ENCODE measurements around the gene EPHB1. TPM values are rescaled to one million over a fixed set of nuclear protein-coding genes. Genes with fewer than 3 reads are reported as not detected.

EPHB1 gene
- polyA plus RNA-seq, 1 of the 3 experiments (the other 2 are of a cell fraction): 1.2 TPM

DNA sequence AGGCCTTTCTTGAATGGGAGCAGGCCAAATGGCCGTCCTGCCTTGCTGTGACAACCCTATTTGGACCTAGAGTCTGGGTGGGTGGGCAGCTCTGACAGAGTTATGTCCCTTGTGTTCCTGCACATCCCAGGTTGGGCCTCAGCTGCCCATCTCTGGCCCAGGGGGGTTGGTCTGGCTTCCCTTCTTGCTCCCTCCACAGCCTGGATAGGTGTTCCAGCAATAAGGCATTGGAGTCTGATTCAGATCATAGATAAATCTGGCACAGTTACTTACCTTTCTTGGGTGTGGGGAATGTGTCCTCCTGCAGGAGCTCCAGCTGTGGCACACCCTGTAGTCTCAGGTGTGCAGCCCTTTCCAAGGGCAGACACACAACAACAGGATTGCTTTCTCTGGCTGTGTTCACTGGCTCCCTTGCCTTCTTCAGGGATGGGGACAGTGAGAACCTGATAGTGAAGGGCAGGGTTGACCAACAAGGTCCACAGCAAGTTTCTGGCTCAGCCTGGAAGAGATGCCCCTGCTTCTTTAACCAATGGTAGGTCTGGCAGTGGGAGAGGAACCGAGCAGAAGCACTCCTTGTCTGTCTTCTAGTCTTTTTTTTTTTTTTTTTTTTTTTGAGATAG, 177.9 kb downstream of the EPHB1 start:
- Histone ChIP-seq H3K9me3 (no peaks in the 10 kb centered on the region), H2AFZ (ENCODE audit: low read depth) (no peak overlapping the region), H3K9ac (no peak overlapping the region), H3K4me1 (ENCODE audit: control insufficient read depth in 1 of 2, insufficient read depth in 2 of 2, low read depth in 1 of 2, low read length in 1 of 2) (no peaks in the 10 kb centered on the region), H3K4me2 (no peak overlapping the region), H3K9me2 (no peaks in the 10 kb centered on the region), H3F3A (replicated peaks; ENCODE audit: insufficient read depth) (no peaks in the 10 kb centered on the region), H3K36me3 (replicated peaks in 1 of 2; ENCODE audit: control insufficient read depth in 1 of 2, insufficient read depth in 2 of 2, low read length in 1 of 2) (no peaks in the 10 kb centered on the region), H3K27me3 (ENCODE audit: insufficient read depth) (no peaks in the 10 kb centered on the region), H4K20me1 (ENCODE audit: insufficient read depth) (no peaks in the 10 kb centered on the region), H3K27ac (ENCODE audit: low read depth in 2 of 2, low read length in 1 of 2) (no peak overlapping the region), H3K4me3 (ENCODE audit: low read depth in 2 of 2, low read length in 1 of 2) (no peak overlapping the region), H3K79me2 (ENCODE audit: insufficient read depth) (no peaks in the 10 kb centered on the region)
- TF ChIP-seq RAD21 (IDR thresholded peaks at IDR 0.05; ENCODE audit: low read length) (no peak), TCF12 (IDR thresholded peaks at IDR 0.05) (no peak), TAF1 (IDR thresholded peaks at IDR 0.05; ENCODE audit: borderline replicate concordance, low read depth, low read length) (no peak), RCOR1 (IDR thresholded peaks at IDR 0.05; ENCODE audit: low read length) (no peak), FOXM1 (IDR thresholded peaks at IDR 0.05; ENCODE audit: low read depth) (no peak), GABPA (IDR thresholded peaks at IDR 0.05; ENCODE audit: low read depth) (no peak), SMC3 (IDR thresholded peaks at IDR 0.05; ENCODE audit: low read depth, low read length) (no peak), POLR2AphosphoS5 (IDR thresholded peaks at IDR 0.05; ENCODE audit: low read depth, low read length) (no peak), FOSL2 (IDR thresholded peaks at IDR 0.05; ENCODE audit: borderline replicate concordance, low read depth) (no peak), ELF1 (IDR thresholded peaks at IDR 0.05) (no peak), JUND (IDR thresholded peaks at IDR 0.05) (no peak), MXI1 (IDR thresholded peaks at IDR 0.05; ENCODE audit: low read depth, low read length) (no peak), RFX5 (IDR thresholded peaks at IDR 0.05; ENCODE audit: low read length) (no peak)
- TF ChIP-seq, protein P1, sequence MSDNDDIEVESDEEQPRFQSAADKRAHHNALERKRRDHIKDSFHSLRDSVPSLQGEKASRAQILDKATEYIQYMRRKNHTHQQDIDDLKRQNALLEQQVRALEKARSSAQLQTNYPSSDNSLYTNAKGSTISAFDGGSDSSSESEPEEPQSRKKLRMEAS (IDR thresholded peaks at IDR 0.05; ENCODE audit: low read depth): no peak
- TF ChIP-seq, protein P2, sequence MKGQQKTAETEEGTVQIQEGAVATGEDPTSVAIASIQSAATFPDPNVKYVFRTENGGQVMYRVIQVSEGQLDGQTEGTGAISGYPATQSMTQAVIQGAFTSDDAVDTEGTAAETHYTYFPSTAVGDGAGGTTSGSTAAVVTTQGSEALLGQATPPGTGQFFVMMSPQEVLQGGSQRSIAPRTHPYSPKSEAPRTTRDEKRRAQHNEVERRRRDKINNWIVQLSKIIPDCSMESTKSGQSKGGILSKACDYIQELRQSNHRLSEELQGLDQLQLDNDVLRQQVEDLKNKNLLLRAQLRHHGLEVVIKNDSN (IDR thresholded peaks at IDR 0.05; ENCODE audit: borderline replicate concordance, low read depth): no peak
- TF ChIP-seq, protein P3, sequence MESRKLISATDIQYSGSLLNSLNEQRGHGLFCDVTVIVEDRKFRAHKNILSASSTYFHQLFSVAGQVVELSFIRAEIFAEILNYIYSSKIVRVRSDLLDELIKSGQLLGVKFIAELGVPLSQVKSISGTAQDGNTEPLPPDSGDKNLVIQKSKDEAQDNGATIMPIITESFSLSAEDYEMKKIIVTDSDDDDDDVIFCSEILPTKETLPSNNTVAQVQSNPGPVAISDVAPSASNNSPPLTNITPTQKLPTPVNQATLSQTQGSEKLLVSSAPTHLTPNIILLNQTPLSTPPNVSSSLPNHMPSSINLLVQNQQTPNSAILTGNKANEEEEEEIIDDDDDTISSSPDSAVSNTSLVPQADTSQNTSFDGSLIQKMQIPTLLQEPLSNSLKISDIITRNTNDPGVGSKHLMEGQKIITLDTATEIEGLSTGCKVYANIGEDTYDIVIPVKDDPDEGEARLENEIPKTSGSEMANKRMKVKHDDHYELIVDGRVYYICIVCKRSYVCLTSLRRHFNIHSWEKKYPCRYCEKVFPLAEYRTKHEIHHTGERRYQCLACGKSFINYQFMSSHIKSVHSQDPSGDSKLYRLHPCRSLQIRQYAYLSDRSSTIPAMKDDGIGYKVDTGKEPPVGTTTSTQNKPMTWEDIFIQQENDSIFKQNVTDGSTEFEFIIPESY (IDR thresholded peaks at IDR 0.05; ENCODE audit: borderline replicate concordance, low read depth): no peak
- TF ChIP-seq, protein P4, sequence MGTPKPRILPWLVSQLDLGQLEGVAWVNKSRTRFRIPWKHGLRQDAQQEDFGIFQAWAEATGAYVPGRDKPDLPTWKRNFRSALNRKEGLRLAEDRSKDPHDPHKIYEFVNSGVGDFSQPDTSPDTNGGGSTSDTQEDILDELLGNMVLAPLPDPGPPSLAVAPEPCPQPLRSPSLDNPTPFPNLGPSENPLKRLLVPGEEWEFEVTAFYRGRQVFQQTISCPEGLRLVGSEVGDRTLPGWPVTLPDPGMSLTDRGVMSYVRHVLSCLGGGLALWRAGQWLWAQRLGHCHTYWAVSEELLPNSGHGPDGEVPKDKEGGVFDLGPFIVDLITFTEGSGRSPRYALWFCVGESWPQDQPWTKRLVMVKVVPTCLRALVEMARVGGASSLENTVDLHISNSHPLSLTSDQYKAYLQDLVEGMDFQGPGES (IDR thresholded peaks at IDR 0.05; ENCODE audit: low read depth, low read length): no peak
- TF ChIP-seq, protein P5, sequence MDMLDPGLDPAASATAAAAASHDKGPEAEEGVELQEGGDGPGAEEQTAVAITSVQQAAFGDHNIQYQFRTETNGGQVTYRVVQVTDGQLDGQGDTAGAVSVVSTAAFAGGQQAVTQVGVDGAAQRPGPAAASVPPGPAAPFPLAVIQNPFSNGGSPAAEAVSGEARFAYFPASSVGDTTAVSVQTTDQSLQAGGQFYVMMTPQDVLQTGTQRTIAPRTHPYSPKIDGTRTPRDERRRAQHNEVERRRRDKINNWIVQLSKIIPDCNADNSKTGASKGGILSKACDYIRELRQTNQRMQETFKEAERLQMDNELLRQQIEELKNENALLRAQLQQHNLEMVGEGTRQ (IDR thresholded peaks at IDR 0.05; ENCODE audit: borderline replicate concordance, low read depth, low read length): no peak
- WGBS (ENCODE audit: low lambda C conversion rate): 29% methylated on average over 2 of the region's 2 CpGs
- POLR2A ChIA-PET: no interaction called here
- DNase-seq: no peak
- CTCF ChIA-PET: no interaction called here
